Measurements from ENCODE around the gene TTC23.

Gene TTC23

DNA sequence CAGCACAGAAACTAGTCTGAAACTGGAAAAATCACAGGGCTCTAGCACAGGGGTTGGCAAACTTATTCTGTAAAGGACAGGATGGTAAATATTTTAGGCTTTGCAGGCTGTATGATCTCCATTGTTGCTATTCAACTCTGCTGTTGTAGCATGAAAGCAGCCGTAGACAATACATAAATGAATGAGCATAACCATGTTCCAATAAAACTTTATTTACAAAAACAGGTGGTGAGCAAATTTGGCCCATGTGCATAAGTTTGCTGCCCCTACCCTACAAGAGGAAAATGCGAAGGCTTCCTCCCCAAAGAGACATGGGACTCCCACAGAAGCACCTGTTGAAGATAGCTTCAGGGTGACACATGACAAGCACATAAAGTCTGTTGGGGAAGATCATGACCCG is 85.3 kb downstream of the TTC23 start:
- no peak for TF ChIP-seq CTCF (IDR thresholded peaks at IDR 0.05; ENCODE audit: extremely low read depth, insufficient read depth, missing control alignments)
- DNase-seq (ENCODE audit: low spot score) = no peak
- in situ Hi-C loops (cut with MboI; ENCODE audit: low pct_unique_long_range_greater_than_20kb, low sequenced_read_pairs, unreplicated experiment) = no loop called here

DNA sequence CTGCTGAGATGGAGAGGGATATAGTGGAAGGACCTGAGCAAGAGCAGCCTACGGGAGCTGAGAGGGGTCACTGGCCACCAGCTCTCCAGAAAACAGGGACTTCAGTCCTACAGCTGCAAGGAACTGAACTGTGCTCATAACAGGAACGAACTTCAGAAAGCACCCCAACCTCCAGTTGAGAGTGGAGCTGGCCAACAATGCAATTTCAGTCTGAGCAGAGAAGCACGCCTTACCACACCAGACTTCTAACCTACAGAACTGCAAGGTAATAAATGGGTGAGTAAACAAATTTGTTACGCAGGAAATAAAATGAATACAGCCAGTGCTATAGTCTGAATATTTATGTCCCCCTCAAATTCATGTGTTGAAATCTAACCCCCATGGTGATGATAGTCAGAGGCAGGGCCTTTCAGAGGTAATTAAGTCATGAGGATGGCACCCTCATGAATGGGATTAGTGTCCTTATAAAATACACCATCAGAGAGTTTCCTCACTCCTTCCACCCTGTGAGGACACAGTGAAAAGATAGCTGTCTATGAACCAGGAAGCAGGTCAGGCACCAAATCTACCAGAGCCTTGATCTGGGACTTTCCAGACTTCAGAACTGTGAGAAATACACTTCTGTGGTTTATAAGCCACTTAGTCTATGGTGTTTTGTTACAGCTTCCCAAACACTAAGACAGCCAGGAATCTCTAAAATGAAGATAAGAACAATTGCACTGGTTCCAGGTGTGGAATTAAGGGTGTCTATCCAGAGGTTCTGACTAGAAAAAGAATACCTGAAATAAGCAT is 85.9 kb downstream of the TTC23 start:
- in situ Hi-C loops (cut with MboI; ENCODE audit: low pct_unique_long_range_greater_than_20kb, low sequenced_read_pairs, unreplicated experiment) = no loop called here
- no peak for DNase-seq (ENCODE audit: low spot score)
- no peak for TF ChIP-seq CTCF (IDR thresholded peaks at IDR 0.05; ENCODE audit: extremely low read depth, insufficient read depth, missing control alignments)

GRCh38 chr15:99158626-99159412 is 90.6 kb downstream of the TTC23 start:
- in situ Hi-C loops (cut with MboI; ENCODE audit: low pct_unique_long_range_greater_than_20kb, low sequenced_read_pairs, unreplicated experiment) = no loop called here
- TF ChIP-seq CTCF (IDR thresholded peaks at IDR 0.05; ENCODE audit: extremely low read depth, insufficient read depth, missing control alignments) = no peak

DNA sequence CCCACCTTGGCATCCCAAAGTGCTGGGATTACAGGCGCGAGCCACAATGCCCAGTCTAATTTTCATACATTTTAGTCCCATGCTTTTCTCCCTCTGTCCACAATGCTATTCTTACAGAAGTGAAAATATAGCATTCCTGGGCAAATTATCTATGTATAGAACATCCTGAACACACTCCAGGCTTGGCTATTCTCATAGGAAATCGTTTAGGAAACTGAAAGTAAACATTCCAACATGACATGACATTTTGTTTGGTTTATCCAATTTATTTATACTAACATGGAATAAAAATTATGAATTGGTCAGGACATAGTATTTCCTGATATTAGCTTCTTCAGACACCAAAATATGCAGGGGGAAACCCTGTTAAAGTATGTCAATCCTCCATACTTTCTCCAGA is 91.9 kb downstream of the TTC23 start:
- DNase-seq (ENCODE audit: low spot score) = no peak
- TF ChIP-seq CTCF (IDR thresholded peaks at IDR 0.05; ENCODE audit: extremely low read depth, insufficient read depth, missing control alignments) = no peak
- in situ Hi-C loops (cut with MboI; ENCODE audit: low pct_unique_long_range_greater_than_20kb, low sequenced_read_pairs, unreplicated experiment) = no loop called here

More at GRCh38 chr15:99158626-99159412, 90.6 kb downstream of the TTC23 start:
- no peak for DNase-seq (ENCODE audit: low spot score)

DNA sequence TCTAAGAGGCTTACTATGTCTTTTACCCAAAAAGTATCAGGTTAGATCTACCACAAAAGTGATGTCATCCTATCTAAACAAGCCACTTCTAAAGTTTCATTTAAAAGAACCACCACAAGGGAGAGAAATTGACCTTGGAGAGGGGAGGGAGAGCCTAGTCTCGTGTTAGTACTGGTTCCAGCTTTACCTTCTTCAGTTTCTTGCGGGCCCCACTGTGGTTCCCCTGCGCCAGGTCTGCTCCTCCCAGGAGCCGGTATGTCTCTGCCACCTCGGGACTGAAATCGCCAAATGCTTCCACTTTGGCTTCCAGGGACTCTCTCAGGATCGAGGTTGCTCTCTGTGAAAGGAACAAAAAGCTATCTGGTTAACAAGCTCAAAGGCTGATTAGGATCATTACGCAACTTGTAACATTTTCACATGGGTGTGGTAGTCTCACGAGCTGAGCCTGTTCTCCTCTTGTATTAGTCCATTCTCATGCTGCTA is 93.4 kb downstream of the TTC23 start:
- in situ Hi-C loops (cut with MboI; ENCODE audit: low pct_unique_long_range_greater_than_20kb, low sequenced_read_pairs, unreplicated experiment) = no loop called here

More for the DNA sequence above, 93.4 kb downstream of the TTC23 start:
- no peak for DNase-seq (ENCODE audit: low spot score)
- no peak for TF ChIP-seq CTCF (IDR thresholded peaks at IDR 0.05; ENCODE audit: extremely low read depth, insufficient read depth, missing control alignments)

Measured in GM13977 (cell line).